Heart right ventricle (tissue), 16 donors: ENCODE measurements around the gene CDK19. TPM values are rescaled to one million over a fixed set of nuclear protein-coding genes. Genes with fewer than 3 reads are reported as not detected.

Experiments used
- ATAC-seq, 8 donors: fragments of 200-7000 bp; cut with Tn5 transposase; one replicate each; pipeline ENCODE4 v1.9.1; 2020; ENCODE audit warnings: mild to moderate bottlenecking in 8 of 8, moderate library complexity in 8 of 8, moderate number of reproducible peaks in 1 of 8
- DNase-seq, 2 donors: peaks; one replicate each; pipeline ENCODE4 v3.0.0-alpha.2; 2020
- H3K27ac ChIP-seq, 10 donors: fragments of 200-600 bp; sonication (generic) in 2 of 10; one replicate each; pipeline versions ENCODE4 v1.5.0 to v1.8.0; 2020 to 2022; ENCODE audit warnings: mild to moderate bottlenecking in 3 of 10
- H3K27me3 ChIP-seq, 7 donors: fragments of 200-600 bp; one replicate each; pipeline ENCODE4 v1.8.0; 2021 to 2022; ENCODE audit warnings: mild to moderate bottlenecking in 2 of 7
- H3K36me3 ChIP-seq, 9 donors: fragments of 200-600 bp; sonication (generic) in 1 of 9; one replicate each; pipeline versions ENCODE4 v1.5.0 to v1.8.0; 2020 to 2022; ENCODE audit warnings: mild to moderate bottlenecking in 2 of 9
- H3K4me1 ChIP-seq, 9 donors: fragments of 200-600 bp; sonication (generic) in 1 of 9; one replicate each; pipeline versions ENCODE4 v1.5.0 to v1.8.0; 2020 to 2022; ENCODE audit warnings: mild to moderate bottlenecking in 4 of 9
- H3K4me3 ChIP-seq, 10 donors: fragments of 200-600 bp; sonication (generic) in 2 of 10; one replicate each; pipeline versions ENCODE4 v1.5.0 to v1.8.0; 2020 to 2022; ENCODE audit warnings: mild to moderate bottlenecking in 7 of 10, moderate library complexity in 2 of 10
- H3K9me3 ChIP-seq, 11 donors: fragments of 200-600 bp in 10 of 11; sonication (generic) in 2 of 11; one replicate each; pipeline versions ENCODE4 v1.5.0 to v1.8.0; 2013 to 2022; ENCODE audit warnings: mild to moderate bottlenecking in 2 of 11, control low read depth in 1 of 11, moderate library complexity in 1 of 11
- WGBS, 2 donors: extraction: QIAGEN DNeasy Blood & Tissue Kit; methylation state at CpG; one replicate each; pipeline ENCODE4 v1.1.7; 2013; ENCODE audit warnings: inconsistent platforms in 1 of 2; 5-methylcytosine and 5-hydroxymethylcytosine counted together
- intact Hi-C, 10 donors: fragments of 100-400 bp; cut with DNase I; formaldehyde crosslinking; loops; one replicate each; pipeline versions ENCODE4 v1.11.1 to v1.14.2; 2022
- polyA plus RNA-seq, 2 donors: library from polyadenylated mRNA; stranded (reverse); fragments of 200-250 nt; gene quantifications; one replicate each; pipeline ENCODE4 v1.2.3, GENCODE V29; 2013
- total RNA-seq, 10 donors: library from RNA; stranded (reverse); fragmentation: NEBNext Ultra II Directional in 3 of 10; extraction: Animal tissue kit (Norgen Biotek cat#: 25700) in 3 of 10; gene quantifications; one replicate each; pipeline versions ENCODE4 v1.2.1 to v1.2.4, GENCODE V29; 2021 to 2023
- TF ChIP-seq, protein P1 (sequence below), 9 donors: fragments of 200-600 bp; sonication (generic) in 2 of 9; IDR thresholded peaks; one replicate each; pipeline versions ENCODE4 v1.5.0 to v1.8.0; 2021 to 2022; ENCODE audit warnings: antibody characterized with exemption in 9 of 9, mild to moderate bottlenecking in 5 of 9, moderate library complexity in 1 of 9
- donor health status: Arrhythmogenic right ventricular cardiomyopathy.
- donor health status: ischemic (EF 13 %, LVEDD 7.1; RV severe dilation, severe dysfunction).
- donor health status: healthy with polysubstance abuse.
- donor health status: DM: no; HTN: yes; CAD: no.
- donor health status: DM: no; HTN: no; CAD: no.
- donor health status: ischemic (EF 25% LVEDD 6.9; RV normal size, moderate dysfunction).
- donor health status: ischemic (EF 25% LVEDD 5.7; RV mildly dilated, moderate dysfunction).
- donor health status: healthy.
- donor health status: DM: yes; HTN: yes; CAD: no.
- donor health status: Ischemic cardiomyopathy.
- donor health status: ischemic (EF 35%, LVEDD 5.7; RV mildly dilated, moderate dysfunction).
- donor health status: nonischemic (EF 11% LVEDD 7.7; RV severe dilation, severe dysfunction).
- donor health status: DM: yes; HTN: yes; CAD: no.
- donor health status: PGD.
- donor health status: ischemic (EF 29% LVEDD 5.4; RV normal size, mild dysfunction).
- donor health status: nonischemic (EF 23%, LVEDD 6.1; RV moderate dilation, normal function).

Gene CDK19
- total and polyA plus RNA-seq, 12 donors = 3.9 to 13.0 (median 8.4) TPM

DNA sequence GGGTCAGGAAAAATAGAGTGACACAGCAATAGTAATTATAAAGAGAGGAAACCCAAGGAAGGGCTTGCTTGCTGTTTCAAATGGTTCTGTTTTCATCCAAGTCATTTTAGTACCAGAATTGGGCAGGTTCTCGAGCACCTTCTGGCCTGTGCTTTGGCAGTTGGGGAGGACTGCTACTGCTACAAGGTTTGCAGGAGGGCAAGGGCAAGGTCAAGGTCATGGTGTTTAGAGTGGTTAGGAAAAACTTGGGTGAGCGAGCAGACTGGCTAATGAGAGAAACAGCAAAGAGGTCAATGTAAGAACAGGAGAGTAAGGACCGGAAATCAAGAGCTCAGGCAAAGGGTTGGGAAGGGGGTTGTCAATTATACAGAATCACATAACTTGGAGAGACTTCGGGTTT lies 164.5 kb downstream of the CDK19 start:
- TF ChIP-seq, protein P1, sequence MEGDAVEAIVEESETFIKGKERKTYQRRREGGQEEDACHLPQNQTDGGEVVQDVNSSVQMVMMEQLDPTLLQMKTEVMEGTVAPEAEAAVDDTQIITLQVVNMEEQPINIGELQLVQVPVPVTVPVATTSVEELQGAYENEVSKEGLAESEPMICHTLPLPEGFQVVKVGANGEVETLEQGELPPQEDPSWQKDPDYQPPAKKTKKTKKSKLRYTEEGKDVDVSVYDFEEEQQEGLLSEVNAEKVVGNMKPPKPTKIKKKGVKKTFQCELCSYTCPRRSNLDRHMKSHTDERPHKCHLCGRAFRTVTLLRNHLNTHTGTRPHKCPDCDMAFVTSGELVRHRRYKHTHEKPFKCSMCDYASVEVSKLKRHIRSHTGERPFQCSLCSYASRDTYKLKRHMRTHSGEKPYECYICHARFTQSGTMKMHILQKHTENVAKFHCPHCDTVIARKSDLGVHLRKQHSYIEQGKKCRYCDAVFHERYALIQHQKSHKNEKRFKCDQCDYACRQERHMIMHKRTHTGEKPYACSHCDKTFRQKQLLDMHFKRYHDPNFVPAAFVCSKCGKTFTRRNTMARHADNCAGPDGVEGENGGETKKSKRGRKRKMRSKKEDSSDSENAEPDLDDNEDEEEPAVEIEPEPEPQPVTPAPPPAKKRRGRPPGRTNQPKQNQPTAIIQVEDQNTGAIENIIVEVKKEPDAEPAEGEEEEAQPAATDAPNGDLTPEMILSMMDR (IDR thresholded peaks at IDR 0.05) = no peak
- H3K9me3 ChIP-seq = peaks cover 0 to 2% (median 0%) of the 10 kb centered on the region in 11 donors
- H3K27me3 ChIP-seq = no peaks in the 10 kb centered on the region
- H3K27ac ChIP-seq = no peak overlapping the region
- ATAC-seq (no peak), DNase-seq (no peak)
- H3K36me3 ChIP-seq = peaks cover 0 to 11% (median 5%) of the 10 kb centered on the region in 9 donors
- H3K4me1 ChIP-seq = peaks cover 0 to 17% (median 0%) of the 10 kb centered on the region in 9 donors
- WGBS, 2 donors = 94 to 98% methylated on average over 4 of the region's 4 CpGs
- intact Hi-C loops = loop anchor here in 1 of 10 donors (10.0 kb wide), 1 partner anchor 116 kb away; no protein-coding TSS in a partner anchor
- H3K4me3 ChIP-seq = no peak overlapping the region

DNA sequence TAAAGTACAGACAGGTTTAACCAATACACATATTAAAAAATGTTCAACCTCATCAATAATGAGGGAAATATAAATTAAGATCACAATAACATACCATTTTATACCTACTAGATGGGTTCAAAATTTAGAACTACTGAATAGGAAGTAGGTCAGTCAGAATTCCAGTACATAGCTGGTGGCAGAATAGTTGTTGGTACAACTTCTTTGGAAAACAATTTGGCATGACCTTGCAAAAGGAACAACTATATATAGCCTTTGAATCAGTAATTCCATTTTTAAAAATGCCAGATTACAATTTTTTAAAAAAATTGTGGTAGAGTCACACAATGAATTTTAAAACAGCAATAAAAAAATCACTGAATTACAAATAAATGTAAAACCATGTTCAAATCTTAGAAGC lies 165.6 kb downstream of the CDK19 start:
- Histone ChIP-seq H3K4me1 (peaks cover 0 to 16% (median 0%) of the 10 kb centered on the region in 9 donors), H3K27ac (no peak overlapping the region), H3K36me3 (peaks cover 0 to 16% (median 6%) of the 10 kb centered on the region in 9 donors), H3K9me3 (peaks cover 0 to 3% (median 0%) of the 10 kb centered on the region in 11 donors), H3K4me3 (no peak overlapping the region), H3K27me3 (no peaks in the 10 kb centered on the region)
- intact Hi-C loops = loop anchor here in 1 of 10 donors (10.0 kb wide), 1 partner anchor 115 kb away; no protein-coding TSS in a partner anchor
- no peak for DNase-seq
- TF ChIP-seq, protein P1 (IDR thresholded peaks at IDR 0.05) = no peak
- peak in 4 of 8 donors; percentile 51 to 77 (median 61) for ATAC-seq

DNA sequence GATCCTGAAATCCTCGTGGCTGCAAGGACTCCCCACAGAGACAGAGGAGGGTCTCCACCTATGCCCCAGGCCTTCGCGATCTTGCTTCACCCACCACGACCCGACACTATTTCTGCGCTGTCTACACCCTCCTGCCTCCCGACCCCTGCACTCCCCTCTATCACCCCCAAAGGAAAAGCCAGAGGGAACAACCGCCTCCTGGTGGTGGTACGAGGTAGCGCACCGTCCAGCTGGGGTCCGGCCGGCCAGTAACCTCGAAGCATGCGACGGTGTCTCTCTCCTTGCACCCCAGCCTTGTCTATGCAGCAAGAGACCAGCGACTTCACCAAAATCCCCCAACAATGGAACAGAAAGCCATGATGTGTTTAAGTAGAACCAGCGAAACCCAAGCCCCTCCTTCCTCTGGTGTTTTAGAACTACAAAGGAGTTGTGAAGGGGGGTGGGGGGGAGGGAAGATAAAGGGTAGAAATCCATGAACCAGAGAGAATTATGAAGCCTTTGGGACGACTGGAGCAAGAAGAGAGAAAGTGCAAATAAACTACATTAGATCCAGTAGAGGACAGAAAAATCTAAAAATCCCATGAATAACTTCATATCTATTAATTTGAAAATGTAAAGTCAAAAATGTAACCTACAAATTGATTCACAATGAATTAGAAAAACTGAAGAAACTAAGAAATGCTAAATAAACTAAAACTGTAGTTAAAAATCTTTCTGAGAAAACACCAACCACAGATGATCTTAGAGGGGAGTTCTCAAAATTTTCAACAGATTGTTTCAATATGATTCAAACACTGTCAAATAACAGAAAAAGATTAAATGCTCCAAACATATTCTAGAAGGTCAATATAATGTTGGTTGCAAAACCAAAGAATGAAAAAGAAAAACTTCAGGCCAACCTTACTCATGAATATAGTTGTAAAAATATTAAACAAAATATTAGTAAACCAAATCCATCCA lies 168.0 kb downstream of the CDK19 start:
- intact Hi-C loops = no loop called here
- Histone ChIP-seq H3K27ac (no peak overlapping the region), H3K4me3 (no peak overlapping the region), H3K4me1 (peaks cover 0 to 16% (median 0%) of the 10 kb centered on the region in 9 donors), H3K9me3 (peaks cover 0 to 3% (median 0%) of the 10 kb centered on the region in 11 donors), H3K27me3 (no peaks in the 10 kb centered on the region), H3K36me3 (peaks cover 0 to 16% (median 6%) of the 10 kb centered on the region in 9 donors)
- ATAC-seq = no peak
- TF ChIP-seq, protein P1 (IDR thresholded peaks at IDR 0.05) = peak in 7 of 9 donors; percentile 11 to 33 (median 22)
- DNase-seq = no peak
- WGBS, 2 donors = 73 to 74% methylated on average over 19 of the region's 19 CpGs

DNA sequence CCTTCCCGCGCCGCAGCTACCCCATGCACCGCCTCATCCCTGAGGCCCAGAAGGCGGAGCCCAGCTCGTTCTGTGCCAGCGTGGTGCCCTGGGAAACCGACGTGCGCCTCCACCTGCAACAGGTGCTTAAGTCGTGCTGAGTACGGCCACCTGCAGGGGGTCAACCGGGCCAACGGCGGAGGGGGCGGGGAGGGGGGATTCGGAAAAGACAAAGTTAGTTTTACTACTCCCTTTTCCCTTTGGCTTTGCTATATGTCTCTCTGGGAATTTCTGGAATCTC lies 168.9 kb downstream of the CDK19 start:
- peaks cover 0 to 16% (median 0%) of the 10 kb centered on the region in 9 donors for H3K4me1 ChIP-seq
- no peak overlapping the region for H3K27ac ChIP-seq
- ATAC-seq (peak in 1 of 8 donors; percentile 57), DNase-seq (no peak)
- H3K9me3 ChIP-seq = peaks cover 0 to 3% (median 0%) of the 10 kb centered on the region in 11 donors
- TF ChIP-seq, protein P1 (IDR thresholded peaks at IDR 0.05) = no peak
- intact Hi-C loops = no loop called here
- WGBS, 2 donors = 79 to 83% methylated on average over 17 of the region's 17 CpGs
- no peaks in the 10 kb centered on the region for H3K27me3 ChIP-seq
- H3K4me3 ChIP-seq = no peak overlapping the region
- H3K36me3 ChIP-seq = peaks cover 0 to 16% (median 6%) of the 10 kb centered on the region in 9 donors
